Measurements from ENCODE around the gene PRDM5.

- TF ChIP-seq CTCF (IDR thresholded peaks at IDR 0.05 in 2 of 3, conservative IDR thresholded peaks at IDR 0.05 in 1 of 3; ENCODE audit: borderline replicate concordance in 1 of 3, insufficient read depth in 1 of 3, low read depth in 2 of 3, low read length in 2 of 3) (no peak), EZH2 (IDR thresholded peaks at IDR 0.05) (no peak), EZH2phosphoT487 (IDR thresholded peaks at IDR 0.05; ENCODE audit: borderline replicate concordance) (no peak), SIN3A (IDR thresholded peaks at IDR 0.05; ENCODE audit: low read depth) (no peak), POLR2A (IDR thresholded peaks at IDR 0.05; ENCODE audit: borderline replicate concordance, extremely low read depth, insufficient read depth, insufficient read length) (no peak), RAD21 (IDR thresholded peaks at IDR 0.05; ENCODE audit: low read depth) (no peak), ZNF274 (IDR thresholded peaks at IDR 0.05; ENCODE audit: low read depth, low read length) (no peak), POLR2AphosphoS5 (IDR thresholded peaks at IDR 0.05; ENCODE audit: low read depth, low read length) (no peak), SP1 (IDR thresholded peaks at IDR 0.05; ENCODE audit: low read depth) (no peak), ELF1 (IDR thresholded peaks at IDR 0.05; ENCODE audit: borderline replicate concordance, low read depth) (no peak), TCF7L2 (IDR thresholded peaks at IDR 0.05; ENCODE audit: borderline replicate concordance, extremely low read depth, insufficient read depth, insufficient read length) (no peak), ZBTB33 (IDR thresholded peaks at IDR 0.05; ENCODE audit: extremely low read depth, insufficient replicate concordance, low read length) (no peak)
Measured at GRCh38 chr4:120877021-120877420, 45.5 kb downstream of the PRDM5 start.
